ENCODE data around the gene DLGAP1. TPM values are rescaled to one million over a fixed set of nuclear protein-coding genes. Genes with fewer than 3 reads are reported as not detected.

Gene DLGAP1
- polyA plus RNA-seq, 1 donor from 2014 or later: 4.5 TPM

GRCh38 chr18:4286256-4286655 lies 168.9 kb downstream of the DLGAP1 start:
- Histone ChIP-seq H3K27ac (ENCODE audit: low read length) (no peak overlapping the region), H3K4me2 (ENCODE audit: low read length) (no peak overlapping the region), H3K9me3 (ENCODE audit: low read length) (no peaks in the 10 kb centered on the region), H2AFZ (ENCODE audit: low read depth, low read length) (no peak overlapping the region), H4K20me1 (ENCODE audit: insufficient read depth) (no peaks in the 10 kb centered on the region), H3K4me3 (ENCODE audit: low read length) (no peak overlapping the region), H3F3A (ENCODE audit: insufficient read depth, low read length, poor library complexity, severe bottlenecking) (no peaks in the 10 kb centered on the region), H3K27me3 (ENCODE audit: insufficient read depth, low read depth, low read length) (no peaks in the 10 kb centered on the region), H3K79me2 (replicated peaks; ENCODE audit: insufficient read depth, low read length) (no peaks in the 10 kb centered on the region), H3K9ac (ENCODE audit: low read length) (no peak overlapping the region), H3K36me3 (ENCODE audit: insufficient read depth, low read length) (no peaks in the 10 kb centered on the region), H3K9me2 (ENCODE audit: insufficient read depth, low read length) (no peaks in the 10 kb centered on the region)
- TF ChIP-seq MXI1 (conservative IDR thresholded peaks at IDR 0.05; ENCODE audit: poor library complexity, severe bottlenecking) (no peak), TAF1 (IDR thresholded peaks at IDR 0.05; ENCODE audit: low read depth) (no peak), RAD21 (conservative IDR thresholded peaks at IDR 0.05) (no peak), EP300 (conservative IDR thresholded peaks at IDR 0.05; ENCODE audit: poor library complexity, severe bottlenecking) (no peak), CTCF (IDR thresholded peaks at IDR 0.05; ENCODE audit: poor library complexity, severe bottlenecking) (no peak), EZH2 (IDR thresholded peaks at IDR 0.05; ENCODE audit: borderline replicate concordance, insufficient read depth, low read length, poor library complexity, severe bottlenecking) (no peak), POLR2AphosphoS5 (IDR thresholded peaks at IDR 0.05) (no peak), SMC3 (conservative IDR thresholded peaks at IDR 0.05; ENCODE audit: poor library complexity) (no peak), REST (IDR thresholded peaks at IDR 0.05; ENCODE audit: borderline replicate concordance) (no peak)

- H3K36me3 ChIP-seq (ENCODE audit: insufficient read depth, low read length): no peaks in the 10 kb centered on the region
- H2AFZ ChIP-seq (ENCODE audit: low read depth, low read length): no peak overlapping the region
Observed at GRCh38 chr18:4285525-4285924, 169.6 kb downstream of the DLGAP1 start.

More at GRCh38 chr18:4285525-4285924, 169.6 kb downstream of the DLGAP1 start:
- Histone ChIP-seq H3K27ac (ENCODE audit: low read length) (no peak overlapping the region), H3K9ac (ENCODE audit: low read length) (no peak overlapping the region), H3F3A (ENCODE audit: insufficient read depth, low read length, poor library complexity, severe bottlenecking) (no peaks in the 10 kb centered on the region), H3K9me3 (ENCODE audit: low read length) (no peaks in the 10 kb centered on the region), H3K4me3 (ENCODE audit: low read length) (no peak overlapping the region), H3K79me2 (replicated peaks; ENCODE audit: insufficient read depth, low read length) (no peaks in the 10 kb centered on the region), H3K4me2 (ENCODE audit: low read length) (no peak overlapping the region), H4K20me1 (ENCODE audit: insufficient read depth) (no peaks in the 10 kb centered on the region), H3K27me3 (ENCODE audit: insufficient read depth, low read depth, low read length) (no peaks in the 10 kb centered on the region), H3K9me2 (ENCODE audit: insufficient read depth, low read length) (no peaks in the 10 kb centered on the region)
- TF ChIP-seq REST (IDR thresholded peaks at IDR 0.05; ENCODE audit: borderline replicate concordance) (no peak), RAD21 (conservative IDR thresholded peaks at IDR 0.05) (no peak)

Measured in neural cell (in vitro differentiated cells).